SIG-M5 treated with dmso at 0.1 percent for 504 hours (cell line): Measurements from ENCODE around the gene CAMKV.
"Not testable (repeated sequence)": the region's sequence is repeated elsewhere in the genome, so short reads cannot be mapped to it uniquely, and the experiment has no call there.

Source experiments
- DNase-seq: peaks from one replicate; lab custom pipeline; 2025; ENCODE audit not compliant: unreplicated experiment; lab: John Stamatoyannopoulos, UW

The CAMKV gene, protein sequence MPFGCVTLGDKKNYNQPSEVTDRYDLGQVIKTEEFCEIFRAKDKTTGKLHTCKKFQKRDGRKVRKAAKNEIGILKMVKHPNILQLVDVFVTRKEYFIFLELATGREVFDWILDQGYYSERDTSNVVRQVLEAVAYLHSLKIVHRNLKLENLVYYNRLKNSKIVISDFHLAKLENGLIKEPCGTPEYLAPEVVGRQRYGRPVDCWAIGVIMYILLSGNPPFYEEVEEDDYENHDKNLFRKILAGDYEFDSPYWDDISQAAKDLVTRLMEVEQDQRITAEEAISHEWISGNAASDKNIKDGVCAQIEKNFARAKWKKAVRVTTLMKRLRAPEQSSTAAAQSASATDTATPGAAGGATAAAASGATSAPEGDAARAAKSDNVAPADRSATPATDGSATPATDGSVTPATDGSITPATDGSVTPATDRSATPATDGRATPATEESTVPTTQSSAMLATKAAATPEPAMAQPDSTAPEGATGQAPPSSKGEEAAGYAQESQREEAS

DNA sequence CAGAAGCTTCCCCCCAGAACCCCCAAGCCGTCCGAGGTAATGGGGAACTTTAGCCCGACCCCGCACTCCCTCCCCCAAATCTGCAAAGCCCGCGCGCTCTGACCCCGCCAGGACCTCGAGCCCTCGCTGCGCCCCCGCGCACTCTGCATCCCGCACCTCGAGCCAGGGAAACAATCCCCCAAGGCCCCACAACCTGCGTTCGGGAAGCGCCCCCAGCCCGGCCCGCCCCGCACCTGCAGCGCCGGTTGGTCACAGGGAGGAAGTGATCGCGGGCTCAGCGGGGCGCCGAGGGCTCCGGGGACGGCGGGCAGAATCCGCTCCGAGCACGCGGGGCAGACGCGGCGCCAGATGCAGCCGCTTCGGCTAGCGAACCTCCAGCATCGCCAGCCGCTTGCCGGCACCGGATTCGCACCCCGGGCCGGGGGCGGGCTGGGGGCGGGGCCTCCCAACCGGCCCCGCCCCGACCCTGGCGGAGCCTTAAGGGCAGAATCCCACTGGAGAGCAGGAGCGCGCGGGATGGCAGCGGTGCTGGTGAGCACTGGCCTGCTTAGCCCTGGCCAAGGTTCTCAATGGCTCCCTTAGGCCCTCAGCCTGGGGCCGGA lies at the start of gene CAMKV:
TSS of gene CAMKV (minus strand) at position 382 of the 602 bp plus-strand sequence. CDS start 7,518 bp downstream, outside the sequence.
- peak; percentile 46 for DNase-seq

DNA sequence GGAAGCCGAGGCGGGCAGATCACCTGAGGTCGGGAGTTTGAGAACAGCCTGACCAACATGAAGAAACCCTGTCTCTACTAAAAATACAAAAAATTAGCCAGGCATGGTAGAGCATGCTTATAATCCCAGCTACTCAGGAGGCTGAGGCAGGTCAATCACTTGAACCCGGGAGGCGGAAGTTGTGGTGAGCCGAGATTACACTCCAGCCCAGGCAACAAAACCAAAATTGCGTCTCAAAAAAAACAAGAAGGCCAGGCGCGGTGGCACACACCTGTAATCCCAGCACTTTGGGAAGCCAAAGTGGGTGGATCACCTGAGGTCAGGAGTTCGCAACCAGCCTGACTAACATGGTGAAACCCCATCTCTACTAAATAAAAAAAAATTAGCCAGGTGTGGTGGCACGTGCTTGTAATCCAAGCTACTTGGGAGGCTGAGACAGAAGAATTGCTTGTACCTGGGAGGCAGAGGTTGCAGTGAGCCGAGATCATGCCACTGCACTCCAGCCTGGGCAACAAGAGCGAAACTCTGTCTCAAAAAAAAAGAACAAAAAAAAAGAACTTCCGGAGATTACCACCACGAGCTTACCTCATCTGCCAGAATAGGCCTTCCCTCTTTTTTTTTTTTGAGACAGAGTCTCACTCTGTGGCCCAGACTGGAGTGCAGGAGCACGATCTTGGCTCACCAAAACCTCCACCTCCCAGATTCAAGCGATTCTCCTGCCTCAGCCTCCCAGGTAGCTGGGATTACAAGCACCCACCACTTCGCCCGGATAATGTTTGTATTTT lies 48.3 kb upstream of the CAMKV start:
- DNase-seq = peak; percentile 47

DNA sequence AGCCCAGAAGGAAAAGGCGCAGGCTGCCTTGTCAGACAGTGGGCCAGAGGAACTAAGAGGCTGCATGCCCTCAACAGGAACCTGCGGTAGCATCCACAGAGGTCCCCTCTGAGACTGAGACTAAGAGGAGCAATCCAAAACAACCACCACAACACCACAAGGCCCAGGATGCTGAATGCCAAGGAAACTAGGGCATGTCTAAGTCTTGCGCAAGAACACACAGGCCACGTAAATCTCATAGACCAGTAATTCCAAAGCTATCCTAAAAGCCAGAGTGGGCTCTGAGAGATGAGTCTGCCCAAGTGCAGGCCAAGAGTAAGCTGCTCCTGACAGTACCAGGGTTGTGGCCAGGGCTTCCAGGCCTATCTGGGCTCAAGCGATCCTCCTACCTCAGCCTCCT lies 47.0 kb upstream of the CAMKV start:
- no peak for DNase-seq

DNA sequence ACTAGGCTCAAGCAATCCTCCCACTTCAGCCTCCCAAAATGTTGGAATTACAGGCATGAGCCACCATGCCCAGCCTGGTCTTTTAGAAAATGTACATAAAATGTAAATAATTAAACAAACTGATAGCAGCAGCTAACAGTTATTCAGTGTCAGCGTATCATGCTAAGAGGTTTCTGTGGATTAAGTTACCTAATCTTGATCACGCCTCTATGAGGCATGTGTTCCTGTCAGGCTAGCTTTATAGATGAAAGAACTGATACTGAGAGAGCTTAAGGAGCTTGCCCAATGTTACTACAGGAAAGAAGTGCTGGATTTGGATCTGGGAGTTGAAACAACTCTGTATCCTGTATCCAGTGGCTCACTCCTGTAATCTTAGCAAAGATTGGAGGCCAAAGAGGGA lies 45.2 kb upstream of the CAMKV start:
- DNase-seq = no peak

DNA sequence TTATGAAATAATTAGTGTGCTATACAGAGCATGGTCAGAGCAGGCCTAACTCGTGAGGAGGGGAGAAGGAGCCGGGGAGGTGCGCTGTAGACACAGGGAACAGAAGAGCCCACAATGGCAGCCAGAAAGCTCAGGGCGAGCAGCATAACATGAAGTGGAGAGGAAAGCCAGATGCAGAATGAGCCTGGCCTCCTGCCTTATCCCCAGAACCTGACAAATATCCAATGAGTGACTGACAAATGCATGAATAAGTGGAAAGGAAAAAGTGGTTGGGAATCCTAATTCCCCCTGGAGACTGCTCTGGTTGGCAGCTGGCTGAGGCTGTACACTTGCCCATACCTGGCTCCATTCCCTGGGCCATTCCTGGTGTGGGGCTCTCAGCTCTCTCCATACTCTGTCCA lies 43.2 kb upstream of the CAMKV start:
- no peak for DNase-seq

DNA sequence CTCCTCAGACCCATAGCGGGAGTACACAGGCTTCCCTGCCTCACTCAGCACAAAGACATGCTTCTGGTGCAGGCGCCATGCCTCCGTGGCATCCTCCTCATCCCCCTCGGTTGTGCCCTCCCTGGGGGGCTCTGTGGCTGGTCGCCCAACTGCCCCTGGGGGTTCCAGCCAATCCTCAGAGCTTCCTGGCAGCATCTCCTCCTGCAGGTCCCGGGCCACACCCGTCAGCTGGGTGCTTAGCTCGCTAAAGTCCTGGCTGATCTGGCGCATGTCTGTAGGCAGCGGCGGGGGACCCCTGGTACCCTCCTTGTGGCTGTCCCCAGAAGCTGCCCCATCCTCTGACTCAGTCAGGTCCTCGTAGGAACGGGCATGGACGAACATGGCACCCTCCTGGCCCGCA lies 41.9 kb upstream of the CAMKV start:
- DNase-seq = no peak

DNA sequence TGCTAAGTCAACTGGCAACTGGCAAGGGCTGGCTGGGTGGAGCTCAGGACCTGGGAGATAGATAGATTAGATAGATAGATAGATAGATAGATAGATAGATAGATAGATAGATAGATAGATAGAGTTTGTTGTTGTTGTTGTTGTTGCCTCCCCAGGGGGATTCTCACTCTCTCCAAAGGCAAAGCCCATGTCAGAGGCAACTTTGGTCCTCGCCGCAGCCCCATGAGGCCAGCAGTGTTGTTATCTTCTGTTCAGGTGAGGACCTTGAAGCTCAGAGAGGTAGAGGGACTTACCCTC lies 41.4 kb upstream of the CAMKV start:
- DNase-seq = no peak

DNA sequence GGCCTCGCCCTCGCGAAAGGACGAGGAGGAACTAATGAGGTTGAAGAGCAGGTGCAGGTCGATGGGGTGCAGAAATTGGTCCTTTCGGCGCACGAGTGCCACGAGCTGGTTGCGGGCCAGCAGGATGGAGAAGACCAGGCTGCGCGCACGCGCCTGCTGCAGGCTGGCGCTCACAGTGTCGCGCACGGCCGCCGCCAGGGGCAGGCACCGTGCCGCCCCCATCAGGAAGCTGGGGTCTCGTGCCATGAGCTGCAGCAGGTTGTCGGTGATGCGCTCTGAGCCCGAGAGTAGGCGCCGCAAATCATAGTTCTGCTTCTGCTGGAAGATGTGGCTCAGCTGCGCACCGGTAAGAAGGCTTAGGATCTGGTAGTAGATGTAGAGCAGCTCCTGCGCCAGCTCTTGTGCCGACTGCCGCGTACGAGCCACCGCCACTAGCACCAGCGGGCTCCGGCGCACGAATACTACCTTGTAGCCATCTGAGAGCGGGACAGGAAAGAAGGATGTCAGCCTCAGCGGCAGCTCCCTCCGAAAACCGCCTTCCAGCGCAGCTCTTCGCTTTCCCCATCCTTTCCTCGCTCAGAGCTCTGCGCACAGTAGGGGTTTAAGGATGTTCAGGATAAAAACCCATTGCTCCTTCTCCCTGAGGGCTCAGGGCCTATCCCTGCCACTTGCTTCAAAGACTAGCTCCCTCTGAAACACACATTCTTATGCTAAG lies 40.9 kb upstream of the CAMKV start:
- no peak for DNase-seq

DNA sequence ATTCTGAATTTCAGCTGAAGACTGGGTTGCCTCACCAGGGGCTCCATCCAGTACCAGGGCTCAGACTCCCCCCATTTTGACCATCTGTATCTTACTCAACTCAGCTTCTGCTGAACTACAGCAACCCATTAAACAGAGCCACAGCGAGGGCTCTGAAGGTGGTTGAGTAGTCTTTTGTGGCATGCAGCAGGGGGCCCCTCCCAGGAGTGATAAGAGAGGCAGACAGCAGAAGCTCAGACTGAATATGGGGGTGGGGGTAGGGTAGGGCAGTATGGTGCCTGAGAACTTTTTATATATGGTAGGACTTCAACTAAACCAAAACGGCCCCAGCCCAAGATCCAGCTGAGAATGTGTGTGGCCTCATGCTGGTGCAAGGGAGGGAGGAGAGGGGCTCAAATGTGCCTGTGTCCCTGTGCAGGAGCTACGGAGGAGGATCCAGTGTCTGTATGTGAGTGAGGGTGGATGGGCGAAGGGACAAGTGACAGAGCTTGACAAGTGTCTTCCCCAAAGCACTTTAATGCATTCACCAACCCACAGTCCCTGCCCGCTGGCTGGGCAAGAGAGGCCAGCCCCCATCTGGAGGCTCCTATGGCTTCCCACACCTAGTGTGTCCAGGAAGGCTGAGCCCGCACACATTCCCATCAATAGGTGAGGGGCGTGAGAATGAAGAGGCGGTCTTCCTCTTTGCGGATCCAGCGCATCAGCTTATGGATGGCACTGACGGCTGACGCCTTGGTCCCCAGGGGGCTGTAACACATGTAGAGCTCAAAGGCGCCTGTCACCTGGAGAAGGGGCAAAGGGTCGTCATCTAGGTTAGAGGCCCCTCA lies 38.9 kb upstream of the CAMKV start:
- no peak for DNase-seq

DNA sequence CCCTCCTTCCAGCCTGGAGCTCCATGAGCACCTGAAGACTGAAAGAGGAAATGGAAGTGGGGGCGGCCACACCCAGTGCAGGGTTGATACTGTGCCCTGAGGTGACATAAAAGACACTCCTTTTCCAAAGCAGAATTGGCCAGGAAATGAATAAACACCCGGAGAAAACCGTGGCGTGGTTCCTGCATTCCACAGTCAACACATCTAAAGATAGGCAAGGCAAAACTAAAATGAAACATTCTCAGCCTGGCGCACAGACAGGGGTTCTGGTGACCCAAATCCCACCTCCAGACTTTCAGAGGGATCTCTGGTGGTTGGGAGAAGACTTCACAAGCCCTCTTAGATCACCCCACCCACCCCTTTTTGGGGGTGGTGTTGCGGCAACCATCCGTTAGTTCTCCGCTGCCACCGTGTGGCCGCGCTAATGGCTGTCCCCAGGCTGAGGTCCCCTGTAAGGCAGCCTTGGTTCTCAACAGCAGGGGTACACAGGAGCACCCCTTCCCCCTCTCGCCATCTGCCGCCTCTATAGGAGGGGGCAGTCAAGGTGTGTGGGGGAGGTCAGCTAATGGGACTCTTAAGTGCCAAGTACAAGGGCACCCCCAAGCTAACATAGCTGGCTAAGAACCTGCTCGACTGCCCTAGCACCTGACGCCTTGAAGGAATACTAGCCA lies 36.5 kb upstream of the CAMKV start:
- DNase-seq = peak; percentile 24

DNA sequence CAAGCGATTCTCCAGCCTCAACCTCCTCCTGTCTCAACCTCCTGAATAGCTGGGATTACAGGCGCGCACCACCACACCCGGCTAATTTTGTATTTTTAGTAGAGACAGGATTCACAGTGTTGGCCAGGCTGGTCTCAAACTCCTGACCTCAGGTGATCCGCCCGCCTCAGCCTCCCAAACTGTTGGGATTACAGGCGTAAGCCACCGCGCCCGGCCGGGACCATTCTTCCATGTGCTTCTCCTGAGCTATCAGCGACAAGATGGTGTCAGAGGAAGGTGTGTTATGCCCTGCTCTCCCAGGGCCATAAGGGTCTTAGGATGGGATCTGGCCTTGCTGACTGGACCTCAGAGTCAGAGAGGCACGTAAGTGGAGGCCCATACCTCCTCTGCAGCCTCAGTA lies 34.7 kb upstream of the CAMKV start:
- DNase-seq = not testable (repeated sequence)

DNA sequence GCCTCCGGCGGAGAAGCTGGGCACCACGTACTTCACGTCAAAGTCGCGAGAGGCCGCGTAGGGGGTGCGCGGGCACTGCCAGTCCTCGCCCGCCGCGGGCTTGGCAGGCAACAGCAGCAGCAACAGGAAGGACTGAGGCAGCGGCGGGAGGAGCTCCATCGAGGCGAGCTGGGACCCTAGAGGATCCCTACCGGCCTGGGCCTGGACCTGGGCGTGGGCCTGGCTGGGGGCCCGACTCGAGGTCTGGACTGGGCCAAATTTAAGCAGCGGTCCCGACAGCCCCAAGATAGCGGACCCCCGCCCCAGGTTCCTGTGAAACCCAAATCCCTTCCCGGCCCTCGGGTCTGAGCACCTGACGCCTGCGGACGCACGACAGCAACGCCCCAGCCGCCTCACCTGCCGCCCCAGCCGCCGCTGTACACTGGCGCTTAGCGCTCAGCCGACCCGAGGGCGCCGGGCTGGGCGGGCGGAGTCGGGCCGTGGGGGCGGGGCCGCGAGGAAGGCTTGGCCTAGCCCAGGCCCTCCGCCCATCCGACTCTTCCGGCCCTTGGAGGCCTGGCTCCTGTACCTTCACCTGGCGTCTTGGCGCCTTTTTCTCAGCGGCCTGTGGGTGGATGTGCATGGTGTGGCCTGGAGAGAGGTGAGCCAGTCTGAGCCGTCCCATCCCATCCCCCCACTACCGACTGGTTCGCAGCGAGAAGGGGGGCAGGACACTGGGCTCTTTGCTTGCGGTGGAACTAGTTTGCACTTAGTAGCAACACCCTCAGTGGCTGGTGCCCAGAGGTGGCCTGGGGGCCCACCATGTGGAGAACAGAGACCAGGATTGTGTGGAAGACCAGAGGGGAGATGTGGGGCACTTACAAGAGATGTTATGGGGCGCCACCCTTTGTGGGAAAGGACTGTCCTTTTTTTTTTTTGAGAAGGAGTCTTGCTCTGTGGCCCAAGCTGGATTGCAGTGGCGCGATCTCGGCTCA lies 34.0 kb upstream of the CAMKV start, which contains the start of gene MST1R:
TSS of gene MST1R (minus strand) at position 423 of the 974 bp plus-strand sequence. CDS start at position 159, 264 bp downstream.
- no peak for DNase-seq

DNA sequence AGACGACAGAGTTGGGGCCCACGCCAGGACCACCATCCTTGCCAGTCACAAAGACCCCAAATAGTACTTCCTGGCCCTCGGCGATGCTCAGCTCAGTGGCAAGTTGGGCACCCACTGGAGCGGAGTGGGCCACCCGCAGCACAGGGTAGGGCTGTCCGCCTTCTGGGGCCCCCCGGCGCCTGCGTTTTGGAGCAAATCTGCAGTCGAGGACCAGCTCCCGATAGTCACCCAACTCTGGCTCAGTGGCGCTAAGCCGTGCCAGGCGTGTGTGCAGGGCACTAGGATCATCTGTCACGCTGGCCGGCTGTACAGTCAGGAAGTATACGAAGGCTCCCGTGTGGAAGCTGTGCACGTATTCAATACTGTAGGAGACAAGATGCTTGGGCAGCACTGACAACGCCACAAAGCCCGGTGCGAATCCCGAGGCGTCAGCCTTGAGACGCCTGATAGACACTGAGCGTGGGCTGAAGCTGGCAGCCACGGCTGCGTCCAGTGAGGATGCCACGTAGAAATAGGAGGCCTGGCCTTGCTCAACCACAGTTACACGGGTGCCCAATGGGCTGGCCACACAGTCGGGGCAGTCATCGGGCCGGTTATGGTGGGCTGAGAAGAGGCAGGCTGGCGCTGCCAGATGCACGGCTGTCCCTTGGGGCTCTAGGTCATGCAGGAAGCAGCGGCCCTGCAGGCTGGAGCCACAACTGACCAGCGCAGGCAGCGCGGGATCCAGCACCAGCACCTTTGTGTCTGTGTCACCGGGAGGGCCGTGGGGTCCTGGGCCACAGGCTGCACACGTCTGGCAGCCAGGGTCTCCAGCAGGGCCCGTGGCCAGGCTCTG lies 33.0 kb upstream of the CAMKV start:
- no peak for DNase-seq

DNA sequence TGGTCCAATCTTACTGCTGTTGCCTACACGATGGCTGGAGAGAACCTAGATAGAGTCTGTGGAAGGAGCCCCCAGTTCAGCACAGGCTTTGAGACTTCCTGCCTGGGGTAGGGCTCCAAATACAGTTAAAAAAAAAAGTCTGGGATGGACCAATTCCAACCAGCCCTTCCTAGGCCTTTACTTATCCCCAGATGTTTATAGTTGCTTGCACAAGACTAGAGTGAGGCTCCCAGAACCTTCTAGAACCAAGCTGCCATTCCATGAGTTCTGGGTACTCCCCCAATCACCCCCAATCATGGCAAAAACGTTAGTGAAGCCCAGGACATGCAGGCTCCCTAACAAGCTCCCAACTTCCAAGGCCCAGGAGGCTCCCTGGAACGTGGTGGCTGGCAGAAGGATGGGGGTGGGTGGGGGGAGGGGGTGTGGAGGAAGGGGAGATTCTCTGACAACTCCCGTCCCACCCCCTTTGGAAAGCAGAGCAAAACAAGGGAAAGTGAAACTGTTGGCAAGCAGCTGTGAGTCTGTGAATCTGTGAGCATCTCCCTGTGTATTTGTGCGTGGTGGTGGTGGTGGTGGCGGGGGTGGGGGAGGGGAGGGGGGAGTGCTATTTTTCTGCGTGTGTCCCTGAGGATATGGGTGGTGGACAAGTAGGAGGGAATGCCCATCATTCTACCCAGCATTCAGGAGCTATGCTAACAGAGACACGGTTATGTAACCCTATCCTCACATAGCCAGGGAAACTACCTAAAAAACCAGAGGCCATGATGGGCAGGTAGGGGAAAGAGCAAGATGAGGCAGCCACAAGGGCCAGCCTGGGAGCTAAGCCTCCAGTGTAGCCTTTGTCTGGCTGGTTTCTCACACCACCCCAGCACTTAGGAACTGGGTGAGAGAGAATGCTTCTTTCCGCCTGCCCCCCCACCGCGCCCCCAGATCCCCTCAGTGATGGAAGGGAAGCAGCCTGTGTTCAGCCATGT lies 31.9 kb upstream of the CAMKV start:
- no peak for DNase-seq

DNA sequence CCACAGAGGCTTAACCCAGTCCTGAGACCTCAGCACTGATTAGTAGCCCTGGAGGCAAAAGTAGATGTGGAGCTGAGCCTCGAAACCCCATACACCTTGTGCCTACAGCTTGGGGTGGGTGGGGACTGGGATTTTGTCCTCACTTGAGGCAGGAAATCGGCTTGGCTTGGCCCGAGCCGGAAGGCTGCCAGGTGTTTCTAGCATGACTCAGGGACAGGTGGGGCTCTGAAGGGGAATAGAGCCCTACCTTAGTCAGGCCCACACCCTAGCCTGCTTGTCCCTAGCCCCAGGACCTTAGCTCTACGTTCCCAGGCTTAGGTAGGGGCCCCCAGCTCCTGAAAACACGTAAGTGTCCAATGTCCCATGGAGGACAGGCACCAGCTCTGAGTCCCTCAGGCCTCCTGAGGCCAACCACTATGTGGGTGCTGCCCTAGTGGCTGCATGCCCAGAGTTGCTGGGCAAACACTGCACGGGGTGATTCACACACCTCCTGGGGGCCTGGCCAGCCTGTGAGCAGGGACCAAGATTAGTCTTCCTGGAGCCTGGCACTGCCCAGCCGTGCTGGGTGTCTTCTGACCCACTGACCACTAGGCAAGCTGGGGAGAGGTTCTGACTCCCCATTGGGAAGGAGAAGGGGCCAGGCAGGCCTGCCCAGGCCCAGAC lies 30.9 kb upstream of the CAMKV start:
- no peak for DNase-seq

DNA sequence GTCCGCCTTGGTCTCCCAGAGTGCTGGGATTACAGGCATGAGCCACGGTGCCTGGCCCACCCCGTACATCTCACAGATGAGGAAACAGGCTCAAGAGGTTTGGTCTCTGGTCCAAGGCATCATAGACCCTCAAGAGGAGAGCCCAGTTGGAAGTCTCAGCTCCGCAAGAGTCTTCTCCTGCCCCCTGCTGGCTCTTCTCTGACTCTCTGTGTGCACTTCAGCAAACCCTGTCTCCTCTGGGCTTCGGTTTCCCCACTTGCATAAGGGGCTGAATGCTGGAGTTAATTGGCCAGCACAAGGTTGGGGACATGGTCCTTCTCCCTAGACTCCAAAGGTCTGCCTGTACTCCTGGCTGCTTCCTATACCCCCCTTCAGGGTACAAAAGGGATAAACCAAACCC lies 30.1 kb upstream of the CAMKV start:
- DNase-seq = peak; percentile 35
